HepG2 (cell line): ENCODE results near the gene HES7. TPM values are rescaled to one million over a fixed set of nuclear protein-coding genes. Genes with fewer than 3 reads are reported as not detected.

Source experiments
- ARID4A ChIP-seq: sonication (generic); formaldehyde crosslinking; IDR thresholded peaks from 2 replicates; pipeline ENCODE4 v1.5.0; 2020; ENCODE audit warnings: mild to moderate bottlenecking, missing genetic modification reagents, borderline replicate concordance
- ARNT ChIP-seq: fragments of 450-650 bp; IDR thresholded peaks from 2 replicates; pipeline ENCODE4 v1.6.1; 2017
- ATF1 ChIP-seq: IDR thresholded peaks from 2 replicates; pipeline ENCODE4 v1.6.1; 2016; ENCODE audit warnings: mild to moderate bottlenecking, control low read depth
- CSRNP1 ChIP-seq: sonication (generic); formaldehyde crosslinking; IDR thresholded peaks from 2 replicates; pipeline ENCODE4 v1.8.1; 2023; ENCODE audit warnings: mild to moderate bottlenecking, missing genetic modification reagents
- ELF1 ChIP-seq: sonication (generic); formaldehyde crosslinking; IDR thresholded peaks from 2 replicates; pipeline ENCODE4 v1.4.0; 2020; ENCODE audit warnings: missing genetic modification reagents
- HDAC2 ChIP-seq: sonication (generic); formaldehyde crosslinking; IDR thresholded peaks from 2 replicates; pipeline ENCODE4 v1.4.0; 2020; ENCODE audit warnings: missing genetic modification reagents
- MAF1 ChIP-seq: sonication (generic); formaldehyde crosslinking; IDR thresholded peaks from 2 replicates; pipeline ENCODE4 v1.5.0; 2020; ENCODE audit warnings: missing genetic modification reagents, borderline replicate concordance
- MXD4 ChIP-seq: IDR thresholded peaks from 2 replicates; pipeline ENCODE4 v1.6.1; 2016; ENCODE audit warnings: mild to moderate bottlenecking, missing biosample characterization, missing genetic modification reagents
- PATZ1 ChIP-seq: sonication (generic); formaldehyde crosslinking; IDR thresholded peaks from 2 replicates; pipeline ENCODE4 v1.4.0; 2020; ENCODE audit warnings: missing genetic modification reagents
- PPARG ChIP-seq: conservative IDR thresholded peaks from 2 replicates; pipeline ENCODE4 v1.6.1; 2016; ENCODE audit warnings: missing biosample characterization, missing genetic modification reagents
- SMC3 ChIP-seq: IDR thresholded peaks from 2 replicates; pipeline ENCODE4 v1.6.1; 2011; ENCODE audit warnings: low read length, improper control_type of control experiment
- STAT5B ChIP-seq: sonication (generic); formaldehyde crosslinking; IDR thresholded peaks from 2 replicates; pipeline ENCODE4 v1.4.0; 2020; ENCODE audit warnings: missing genetic modification reagents
- ZNF546 ChIP-seq: sonication (generic); formaldehyde crosslinking; conservative IDR thresholded peaks from 2 replicates; pipeline ENCODE4 v1.8.1; 2023; ENCODE audit warnings: mild to moderate bottlenecking, missing genetic modification reagents
- ZNF562 ChIP-seq: sonication (generic); formaldehyde crosslinking; IDR thresholded peaks from 2 replicates; pipeline ENCODE4 v1.8.0; 2022; ENCODE audit warnings: missing genetic modification reagents, borderline replicate concordance
- polyA plus RNA-seq, 8 experiments: library from polyadenylated mRNA; depleted of rRNA in 3 of 8; stranded (reverse) in 7 of 8; unstranded in 1 of 8; fragments of >200 nt; fragmentation: Illumina TruSeq in 4 of 8; extraction: Trizol in 4 of 8; gene quantifications; 2 replicates each; pipeline versions ENCODE4 v1.2.1 to v1.2.3, GENCODE V29; 2011 to 2016; ENCODE audit warnings: low read depth in 4 of 8, missing spikeins in 1 of 8, mixed read lengths in 1 of 8; ENCODE audit not compliant: insufficient read depth in 1 of 8
- total RNA-seq, 5 experiments: library from RNA; depleted of rRNA; stranded (reverse); fragments of >200 nt; fragmentation: Illumina TruSeq; extraction: Trizol; gene quantifications; 2 replicates each; pipeline ENCODE4 v1.2.3, GENCODE V29; 2016; ENCODE audit warnings: low read depth in 1 of 5
- TF ChIP-seq, protein P1 (sequence below): sonication (generic); formaldehyde crosslinking; IDR thresholded peaks from 2 replicates; pipeline ENCODE4 v1.4.0; 2020; ENCODE audit warnings: missing genetic modification reagents; ENCODE audit errors: not compliant biosample characterization
- TF ChIP-seq, protein P2 (sequence below): sonication (generic); formaldehyde crosslinking; IDR thresholded peaks from 2 replicates; pipeline ENCODE4 v1.4.0; 2020; ENCODE audit warnings: missing genetic modification reagents
- TF ChIP-seq, protein P3 (sequence below): sonication (generic); formaldehyde crosslinking; IDR thresholded peaks from 2 replicates; pipeline ENCODE4 v1.5.0; 2020; ENCODE audit warnings: mild to moderate bottlenecking, low read depth, missing genetic modification reagents, borderline replicate concordance

Gene HES7
- total and polyA plus RNA-seq, 2 of the 13 experiments (the other 11 are each of a cell fraction or from before 2014, with no cell fraction given), result not detected

DNA sequence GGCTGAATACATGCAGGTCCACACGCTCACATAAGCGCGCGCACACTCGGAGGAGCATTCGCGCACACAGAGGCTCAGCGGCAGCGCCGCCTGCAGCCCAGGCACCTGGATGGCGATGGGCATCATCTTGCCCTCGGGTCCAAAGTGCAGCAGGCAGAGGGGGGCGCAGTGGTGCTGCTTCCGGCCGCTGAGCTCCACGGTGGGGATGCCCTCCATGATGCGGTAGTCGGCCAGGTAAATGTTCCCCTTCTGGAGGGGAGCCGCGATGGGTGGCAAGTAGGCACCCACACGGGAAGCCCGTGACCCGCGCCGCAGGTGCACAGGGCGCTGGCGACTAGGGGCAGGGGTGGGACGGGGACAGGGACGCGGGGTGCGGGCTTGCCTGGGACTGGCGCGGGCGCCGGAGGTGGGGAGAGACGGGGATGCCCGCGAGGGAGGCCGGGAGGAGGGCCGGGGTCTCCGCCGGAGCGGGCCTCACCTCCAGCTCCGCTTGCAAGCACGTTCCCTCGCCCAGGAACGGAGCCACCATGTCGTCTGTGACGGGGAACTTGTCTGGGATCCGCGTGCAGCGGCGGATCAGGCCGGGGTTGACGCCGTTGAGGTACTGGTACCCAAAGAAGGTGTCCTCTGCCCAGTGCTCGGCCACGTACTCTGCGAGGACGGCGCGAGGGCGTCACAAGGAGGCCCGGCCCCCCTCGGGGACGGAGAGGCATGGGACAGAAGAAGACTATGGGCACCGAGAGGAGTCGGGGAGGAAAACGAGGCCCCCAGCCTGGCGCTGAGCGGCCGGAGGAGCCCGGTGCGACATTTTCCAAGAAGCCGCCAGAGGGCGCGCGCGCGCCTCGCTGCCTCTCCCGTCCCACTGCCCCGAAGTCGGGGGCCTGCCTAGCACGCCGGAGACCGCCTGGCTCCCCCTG is 44.4 kb downstream of the HES7 start (continued):
- TF ChIP-seq CSRNP1, result peak; percentile 33; the same call in 1 of the 2 replicates
- TF ChIP-seq MAF1, result 0 out of 2 replicates have a peak, but pooled peaks have one; percentile 36
- TF ChIP-seq, protein P1, sequence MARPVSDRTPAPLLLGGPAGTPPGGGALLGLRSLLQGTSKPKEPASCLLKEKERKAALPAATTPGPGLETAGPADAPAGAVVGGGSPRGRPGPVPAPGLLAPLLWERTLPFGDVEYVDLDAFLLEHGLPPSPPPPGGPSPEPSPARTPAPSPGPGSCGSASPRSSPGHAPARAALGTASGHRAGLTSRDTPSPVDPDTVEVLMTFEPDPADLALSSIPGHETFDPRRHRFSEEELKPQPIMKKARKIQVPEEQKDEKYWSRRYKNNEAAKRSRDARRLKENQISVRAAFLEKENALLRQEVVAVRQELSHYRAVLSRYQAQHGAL (CRISPR knock-in tag), result no peak
- peak; percentile 58; the same call in 1 of the 2 replicates for TF ChIP-seq HDAC2
- no peak for TF ChIP-seq ZNF562
- TF ChIP-seq, protein P2, sequence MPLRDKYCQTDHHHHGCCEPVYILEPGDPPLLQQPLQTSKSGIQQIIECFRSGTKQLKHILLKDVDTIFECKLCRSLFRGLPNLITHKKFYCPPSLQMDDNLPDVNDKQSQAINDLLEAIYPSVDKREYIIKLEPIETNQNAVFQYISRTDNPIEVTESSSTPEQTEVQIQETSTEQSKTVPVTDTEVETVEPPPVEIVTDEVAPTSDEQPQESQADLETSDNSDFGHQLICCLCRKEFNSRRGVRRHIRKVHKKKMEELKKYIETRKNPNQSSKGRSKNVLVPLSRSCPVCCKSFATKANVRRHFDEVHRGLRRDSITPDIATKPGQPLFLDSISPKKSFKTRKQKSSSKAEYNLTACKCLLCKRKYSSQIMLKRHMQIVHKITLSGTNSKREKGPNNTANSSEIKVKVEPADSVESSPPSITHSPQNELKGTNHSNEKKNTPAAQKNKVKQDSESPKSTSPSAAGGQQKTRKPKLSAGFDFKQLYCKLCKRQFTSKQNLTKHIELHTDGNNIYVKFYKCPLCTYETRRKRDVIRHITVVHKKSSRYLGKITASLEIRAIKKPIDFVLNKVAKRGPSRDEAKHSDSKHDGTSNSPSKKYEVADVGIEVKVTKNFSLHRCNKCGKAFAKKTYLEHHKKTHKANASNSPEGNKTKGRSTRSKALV (CRISPR knock-in tag), result peak; percentile 28; the same call in 1 of the 2 replicates
- no peak for TF ChIP-seq ATF1
- TF ChIP-seq ARNT, result no peak
- TF ChIP-seq ZNF546, result no peak
- no peak; the same call in 1 of the 2 replicates for TF ChIP-seq SMC3
- peak; percentile 66 for TF ChIP-seq PATZ1 (CRISPR knock-in tag)
- peak; percentile 31 for TF ChIP-seq ARID4A
- TF ChIP-seq ELF1 (CRISPR knock-in tag), result peak; percentile 68
- no peak for TF ChIP-seq STAT5B (CRISPR knock-in tag)
- TF ChIP-seq MXD4, result no peak
- TF ChIP-seq, protein P3, sequence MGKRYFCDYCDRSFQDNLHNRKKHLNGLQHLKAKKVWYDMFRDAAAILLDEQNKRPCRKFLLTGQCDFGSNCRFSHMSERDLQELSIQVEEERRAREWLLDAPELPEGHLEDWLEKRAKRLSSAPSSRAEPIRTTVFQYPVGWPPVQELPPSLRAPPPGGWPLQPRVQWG (CRISPR knock-in tag), result no peak
- TF ChIP-seq PPARG (CRISPR knock-in tag), result no peak
